K562 (cell line): ENCODE data around the gene ATP12A. TPM values are rescaled to one million over a fixed set of nuclear protein-coding genes. Genes with fewer than 3 reads are reported as not detected.

ENCODE experiments used
- ATAC-seq: fragments of 200-7000 bp; cut with Tn5 transposase; 3 replicates; pipeline ENCODE4 v1.9.1; 2020; ENCODE audit warnings: moderate library complexity
- BruUV-seq: library from RNA; stranded (reverse); fragments of 400-500 nt; replicated peaks from 2 replicates; lab custom pipeline; 2021; lab: Mats Ljungman, UMichigan
- CTCF ChIA-PET: fragments of 300-600 bp; formaldehyde crosslinking; extraction: SDS; loops from one replicate; lab custom pipeline; 2021; ENCODE audit warnings: low intra/inter-chr PET ratio; lab: Yijun Ruan, JAX
- POLR2A ChIA-PET: fragments of 300-600, 350-650 bp; sonication (Branson Sonifier 250); formaldehyde crosslinking; extraction: SDS; loops from one replicate; lab custom pipeline; 2021; ENCODE audit warnings: antibody characterized with exemption, inconsistent platforms; lab: Yijun Ruan, JAX
- DNase-seq, 4 experiments: peaks; one replicate each; pipeline versions ENCODE4 v3.0.0 to v3.0.0-alpha.2; 2011 to 2018; ENCODE audit warnings: low spot score in 3 of 4, mixed read lengths in 3 of 4; ENCODE audit errors: extremely low read depth in 1 of 4
- FAIRE-seq: peaks from 2 replicates; lab custom pipeline; 2011; peaks lifted over from hg19 to GRCh38; lab: Jason Lieb, UNC
- H2AFZ ChIP-seq: 2 replicates; pipeline ENCODE4 v1.6.0; 2011; ENCODE audit warnings: low read depth, low read length, control low read depth, inconsistent platforms
- H3K27ac ChIP-seq: fragments of 200-600 bp; 3 replicates; pipeline ENCODE4 v1.8.0; 2011; ENCODE audit warnings: low read depth, mild to moderate bottlenecking, control low read depth, inconsistent platforms, low read length, moderate library complexity, mixed read lengths; ENCODE audit errors: extremely low read depth
- H3K27me3 ChIP-seq, 2 experiments: fragments of 300-600 bp in 1 of 2; 2 replicates in 1 of 2; 3 replicates in 1 of 2; pipeline versions ENCODE4 v1.6.0 to v1.8.0; 2011; ENCODE audit warnings: inconsistent platforms in 2 of 2, low read length in 2 of 2, mild to moderate bottlenecking in 1 of 2, mixed read lengths in 1 of 2, moderate library complexity in 1 of 2; ENCODE audit not compliant: control insufficient read depth in 2 of 2, insufficient read depth in 2 of 2
- H3K36me3 ChIP-seq: fragments of 300-600 bp; 3 replicates; pipeline ENCODE4 v1.8.0; 2011; ENCODE audit warnings: mild to moderate bottlenecking, low read length, inconsistent platforms; ENCODE audit not compliant: control insufficient read depth, insufficient read depth
- H3K4me1 ChIP-seq, 2 experiments: fragments of 200-600 bp in 1 of 2; replicated peaks in 1 of 2; 2 replicates in 1 of 2; 3 replicates in 1 of 2; pipeline versions ENCODE4 v1.5.1 to v1.8.0; 2011; ENCODE audit warnings: inconsistent platforms in 2 of 2, low read length in 2 of 2, mild to moderate bottlenecking in 1 of 2, mixed read lengths in 1 of 2, moderate library complexity in 1 of 2; ENCODE audit not compliant: control insufficient read depth in 2 of 2, insufficient read depth in 2 of 2
- H3K4me2 ChIP-seq: 2 replicates; pipeline ENCODE4 v1.6.1; 2011; ENCODE audit warnings: low read length, control low read depth, inconsistent platforms, mixed read lengths; ENCODE audit not compliant: insufficient read depth
- H3K4me3 ChIP-seq: fragments of 200-600 bp; sonication (generic), shearing (Covaris generic); 2 replicates; pipeline ENCODE4 v1.5.1; 2016; ENCODE audit warnings: control low read depth, inconsistent platforms
- H3K79me2 ChIP-seq: fragments of 200-600 bp; 3 replicates; pipeline ENCODE4 v1.8.0; 2011; ENCODE audit warnings: low read length, inconsistent platforms; ENCODE audit not compliant: control insufficient read depth, insufficient read depth
- H3K9ac ChIP-seq, 2 experiments: 2 replicates each; pipeline versions ENCODE4 v1.6.0 to v1.6.1; 2011; ENCODE audit warnings: low read depth in 2 of 2, low read length in 2 of 2, control low read depth in 1 of 2, inconsistent platforms in 1 of 2, mild to moderate bottlenecking in 1 of 2, mixed read lengths in 1 of 2; ENCODE audit not compliant: insufficient read depth in 1 of 2
- H3K9me1 ChIP-seq: one replicate; pipeline ENCODE4 v1.6.0; 2011; ENCODE audit warnings: inconsistent platforms, mild to moderate bottlenecking, low read length, moderate library complexity; ENCODE audit not compliant: control insufficient read depth, insufficient read depth
- H3K9me3 ChIP-seq: replicated peaks from 2 replicates; pipeline ENCODE4 v1.5.1; 2011; ENCODE audit warnings: low read depth, low read length, inconsistent platforms; ENCODE audit not compliant: control insufficient read depth, insufficient read depth
- H4K20me1 ChIP-seq: replicated peaks from 2 replicates; pipeline ENCODE4 v1.6.1; 2011; ENCODE audit warnings: low read length, inconsistent platforms, mixed read lengths; ENCODE audit not compliant: control insufficient read depth, insufficient read depth
- ATF7 ChIP-seq: fragments of 450-650 bp; IDR thresholded peaks from 2 replicates; pipeline ENCODE4 v1.7.1; 2014; ENCODE audit warnings: mild to moderate bottlenecking, moderate library complexity
- DDX20 ChIP-seq: fragments of 450-650 bp; IDR thresholded peaks from 2 replicates; pipeline ENCODE4 v1.6.1; 2016; ENCODE audit warnings: missing genetic modification characterization, low read depth, mild to moderate bottlenecking, missing compliant biosample characterization, moderate library complexity
- GATAD2B ChIP-seq: fragments of 450-650 bp; IDR thresholded peaks from 2 replicates; pipeline ENCODE4 v1.6.1; 2017; ENCODE audit warnings: mild to moderate bottlenecking, borderline replicate concordance
- KDM5B ChIP-seq: fragments of 200-600 bp; sonication (generic); IDR thresholded peaks from 2 replicates; pipeline ENCODE4 v1.6.1; 2012; ENCODE audit warnings: low read depth, mild to moderate bottlenecking, moderate library complexity, low read length, control low read depth, inconsistent platforms; ENCODE audit not compliant: insufficient replicate concordance
- KLF13 ChIP-seq: fragments of 450-650 bp; IDR thresholded peaks from 2 replicates; pipeline ENCODE4 v1.6.1; 2016; ENCODE audit warnings: missing genetic modification characterization, low read depth, mild to moderate bottlenecking, missing compliant biosample characterization, moderate library complexity, borderline replicate concordance
- MCM7 ChIP-seq, 2 experiments: fragments of 450-650 bp; IDR thresholded peaks; 2 replicates each; pipeline ENCODE4 v1.6.1; 2016 to 2018
- MTA3 ChIP-seq: fragments of 450-650 bp; formaldehyde crosslinking; IDR thresholded peaks from 2 replicates; pipeline ENCODE4 v1.6.1; 2017; ENCODE audit warnings: mild to moderate bottlenecking, borderline replicate concordance
- MYC ChIP-seq, 2 experiments: fragments of 250-450 bp in 1 of 2; sonication (Bioruptor Pico) in 1 of 2; IDR thresholded peaks; 2 replicates each; pipeline versions ENCODE4 v1.5.1 to v1.6.1; 2012 to 2021; ENCODE audit warnings: low read depth in 2 of 2, borderline replicate concordance in 1 of 2, improper control_type of control experiment in 1 of 2, low read length in 1 of 2, mild to moderate bottlenecking in 1 of 2, moderate library complexity in 1 of 2
- POLR2H ChIP-seq: IDR thresholded peaks from 2 replicates; pipeline ENCODE4 v1.6.1; 2016; ENCODE audit warnings: missing genetic modification characterization, low read depth, mild to moderate bottlenecking, control low read depth, missing compliant biosample characterization, moderate library complexity
- RNF2 ChIP-seq: sonication (generic); IDR thresholded peaks from 2 replicates; pipeline ENCODE4 v1.6.1; 2016
- SOX6 ChIP-seq: fragments of 450-650 bp; IDR thresholded peaks from 2 replicates; pipeline ENCODE4 v1.6.1; 2014; ENCODE audit warnings: mild to moderate bottlenecking
- TFAM ChIP-seq: fragments of 250-450 bp; sonication (Bioruptor Pico); conservative IDR thresholded peaks from 2 replicates; pipeline ENCODE4 v1.5.0; 2021; ENCODE audit warnings: mild to moderate bottlenecking, moderate library complexity
- ZNF133 ChIP-seq: fragments of 250-450 bp; sonication (Bioruptor Pico); IDR thresholded peaks from 2 replicates; pipeline ENCODE4 v1.4.0; 2020; ENCODE audit warnings: mild to moderate bottlenecking
- ZNF146 ChIP-seq: IDR thresholded peaks from one replicate; pipeline ENCODE4 v1.6.1; 2018; ENCODE audit warnings: missing compliant biosample characterization; ENCODE audit not compliant: unreplicated experiment
- ZNF224 ChIP-seq: sonication (generic); formaldehyde crosslinking; IDR thresholded peaks from 2 replicates; pipeline ENCODE4 v1.8.0; 2022; ENCODE audit warnings: mild to moderate bottlenecking, missing genetic modification reagents
- ZNF384 ChIP-seq: IDR thresholded peaks from 2 replicates; pipeline ENCODE4 v1.6.1; 2012; ENCODE audit warnings: low read depth, low read length, improper control_type of control experiment
- ZSCAN32 ChIP-seq: fragments of 450-650 bp; formaldehyde crosslinking; IDR thresholded peaks from 2 replicates; pipeline ENCODE4 v1.4.0; 2020; ENCODE audit warnings: mild to moderate bottlenecking, moderate library complexity
- WGBS: fragments of 100-300 bp; shearing (Covaris generic); methylation state at CpG from one replicate; pipeline ENCODE4 v1.1.6; 2016; ENCODE audit warnings: low coverage, mixed read lengths; ENCODE audit not compliant: insufficient coverage; ENCODE audit errors: missing lambda C conversion rate; 5-methylcytosine and 5-hydroxymethylcytosine counted together
- in situ Hi-C: fragments of 300-500 bp; cut with MboI; formaldehyde crosslinking; loops from 4 replicates; pipeline ENCODE4 v1.15.0; 2018; ENCODE audit warnings: inconsistent platforms, mixed read lengths
- intact Hi-C: fragments of 100-400 bp; cut with micrococcal nuclease; formaldehyde crosslinking; loops from 2 replicates; pipeline ENCODE4 v1.14.2; 2022
- polyA plus RNA-seq, 8 experiments: library from polyadenylated mRNA; depleted of rRNA in 4 of 8; stranded (reverse) in 5 of 8; unstranded in 3 of 8; fragments of >200 nt; fragmentation: Nextera tagmentation in 2 of 8; fragmentation: Illumina TruSeq in 1 of 8; extraction: Ambion mirVana in 2 of 8; extraction: Trizol in 1 of 8; gene quantifications; 2 replicates each; pipeline versions ENCODE4 v1.2.1 to v1.2.3, GENCODE V29; 2011 to 2014; ENCODE audit warnings: inconsistent platforms in 1 of 8, missing spikeins in 1 of 8
- total RNA-seq, 7 experiments: library from RNA; depleted of rRNA in 6 of 7; stranded (reverse); fragments of >200 nt in 6 of 7; fragmentation: Illumina TruSeq in 2 of 7; extraction: Trizol in 2 of 7; gene quantifications; 2 replicates each; pipeline versions ENCODE4 v1.2.1 to v1.2.3, GENCODE V29; 2011 to 2021; ENCODE audit warnings: low replicate concordance in 1 of 7
- TF ChIP-seq, protein P1 (sequence below): IDR thresholded peaks from 2 replicates; pipeline ENCODE4 v1.6.1; 2016; ENCODE audit warnings: missing genetic modification characterization, missing compliant biosample characterization
- TF ChIP-seq, protein P2 (sequence below): fragments of 450-650 bp; formaldehyde crosslinking; IDR thresholded peaks from 2 replicates; pipeline ENCODE4 v1.4.0; 2022; ENCODE audit warnings: missing genetic modification characterization
- TF ChIP-seq, protein P3 (sequence below): fragments of 250-450 bp; sonication (Bioruptor Pico); IDR thresholded peaks from 2 replicates; pipeline ENCODE4 v1.5.0; 2020; ENCODE audit warnings: mild to moderate bottlenecking, borderline replicate concordance

Gene ATP12A
- total and polyA plus RNA-seq, 9 of the 15 experiments (the other 6 are each of a cell fraction or from before 2014, with no cell fraction given), result not detected

DNA sequence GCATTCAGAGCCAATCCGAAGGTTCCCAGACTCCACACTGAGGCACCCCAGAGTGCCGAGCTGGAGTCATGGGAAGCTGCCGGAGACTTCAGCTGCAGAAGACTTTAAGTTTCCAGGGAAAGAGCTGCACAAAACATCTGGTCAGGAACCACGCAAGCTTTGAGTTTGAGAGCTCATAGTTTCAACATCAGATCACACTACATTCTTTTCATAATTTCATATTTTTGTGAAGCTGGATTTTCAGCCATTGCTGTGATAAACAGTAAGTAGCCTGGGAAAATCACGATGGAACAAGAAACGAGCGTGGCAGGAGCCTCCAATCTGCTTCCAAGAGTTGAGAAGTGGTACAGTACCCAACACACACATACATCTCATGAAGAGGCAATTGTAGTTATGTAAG is 25.5 kb upstream of the ATP12A start:
- no peaks in the 10 kb centered on the region for H3K4me1 ChIP-seq
- no TSS peak for BruUV-seq
- no peak for ATAC-seq
- ChIA-PET CTCF (no interaction called here), POLR2A (interaction anchor here (0.5 to 0.8 kb wide), 2 partner anchors 16 to 148 kb away, joined by 3 read pairs; no protein-coding TSS in a partner anchor)
- H3K27ac ChIP-seq, result no peak overlapping the region
- FAIRE-seq, result no peak
- no peak overlapping the region for H3K4me3 ChIP-seq
- intact Hi-C loops, result no loop called here
- H4K20me1 ChIP-seq, result no peaks in the 10 kb centered on the region
- in situ Hi-C loops, result no loop called here
- H3K27me3 ChIP-seq, result peaks cover 2 to 9% of the 10 kb centered on the region in 2 experiments; a peak in 2 of 5 replicates
- H3K9me3 ChIP-seq, result no peaks in the 10 kb centered on the region
- no peak overlapping the region for H3K4me2 ChIP-seq
- WGBS, result 0% methylated on average over 6 of the region's 7 CpGs
- H3K9me1 ChIP-seq, result no peaks in the 10 kb centered on the region
- H3K9ac ChIP-seq, result no peak overlapping the region
- no peaks in the 10 kb centered on the region for H3K36me3 ChIP-seq
- no peak overlapping the region for H2AFZ ChIP-seq
- no peak for TF ChIP-seq KDM5B
- TF ChIP-seq ZNF133, result no peak
- no peak for TF ChIP-seq POLR2H
- TF ChIP-seq TFAM, result no peak
- TF ChIP-seq DDX20, result no peak
- TF ChIP-seq ZNF146, result no peak
- TF ChIP-seq, protein P1, sequence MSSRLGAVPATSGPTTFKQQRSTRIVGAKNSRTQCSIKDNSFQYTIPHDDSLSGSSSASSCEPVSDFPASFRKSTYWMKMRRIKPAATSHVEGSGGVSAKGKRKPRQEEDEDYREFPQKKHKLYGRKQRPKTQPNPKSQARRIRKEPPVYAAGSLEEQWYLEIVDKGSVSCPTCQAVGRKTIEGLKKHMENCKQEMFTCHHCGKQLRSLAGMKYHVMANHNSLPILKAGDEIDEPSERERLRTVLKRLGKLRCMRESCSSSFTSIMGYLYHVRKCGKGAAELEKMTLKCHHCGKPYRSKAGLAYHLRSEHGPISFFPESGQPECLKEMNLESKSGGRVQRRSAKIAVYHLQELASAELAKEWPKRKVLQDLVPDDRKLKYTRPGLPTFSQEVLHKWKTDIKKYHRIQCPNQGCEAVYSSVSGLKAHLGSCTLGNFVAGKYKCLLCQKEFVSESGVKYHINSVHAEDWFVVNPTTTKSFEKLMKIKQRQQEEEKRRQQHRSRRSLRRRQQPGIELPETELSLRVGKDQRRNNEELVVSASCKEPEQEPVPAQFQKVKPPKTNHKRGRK (tag), result no peak
- TF ChIP-seq SOX6, result no peak
- no peak for TF ChIP-seq MYC (IDR thresholded peaks at IDR 0.05; ENCODE audit: low read depth, low read length)
- no peak for TF ChIP-seq MYC (CRISPR knock-in tag; IDR thresholded peaks at IDR 0.05; ENCODE audit: borderline replicate concordance, low read depth)
- TF ChIP-seq GATAD2B, result no peak
- no peak for TF ChIP-seq ZSCAN32 (CRISPR knock-in tag)
- no peak for TF ChIP-seq MTA3
- TF ChIP-seq MCM7 (IDR thresholded peaks at IDR 0.05), result no peak
- TF ChIP-seq RNF2, result no peak
- TF ChIP-seq, protein P2, sequence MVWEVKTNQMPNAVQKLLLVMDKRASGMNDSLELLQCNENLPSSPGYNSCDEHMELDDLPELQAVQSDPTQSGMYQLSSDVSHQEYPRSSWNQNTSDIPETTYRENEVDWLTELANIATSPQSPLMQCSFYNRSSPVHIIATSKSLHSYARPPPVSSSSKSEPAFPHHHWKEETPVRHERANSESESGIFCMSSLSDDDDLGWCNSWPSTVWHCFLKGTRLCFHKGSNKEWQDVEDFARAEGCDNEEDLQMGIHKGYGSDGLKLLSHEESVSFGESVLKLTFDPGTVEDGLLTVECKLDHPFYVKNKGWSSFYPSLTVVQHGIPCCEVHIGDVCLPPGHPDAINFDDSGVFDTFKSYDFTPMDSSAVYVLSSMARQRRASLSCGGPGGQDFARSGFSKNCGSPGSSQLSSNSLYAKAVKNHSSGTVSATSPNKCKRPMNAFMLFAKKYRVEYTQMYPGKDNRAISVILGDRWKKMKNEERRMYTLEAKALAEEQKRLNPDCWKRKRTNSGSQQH, result no peak
- no peak for TF ChIP-seq ATF7
- no peak for TF ChIP-seq ZNF384
- TF ChIP-seq ZNF224, result no peak
- TF ChIP-seq, protein P3, sequence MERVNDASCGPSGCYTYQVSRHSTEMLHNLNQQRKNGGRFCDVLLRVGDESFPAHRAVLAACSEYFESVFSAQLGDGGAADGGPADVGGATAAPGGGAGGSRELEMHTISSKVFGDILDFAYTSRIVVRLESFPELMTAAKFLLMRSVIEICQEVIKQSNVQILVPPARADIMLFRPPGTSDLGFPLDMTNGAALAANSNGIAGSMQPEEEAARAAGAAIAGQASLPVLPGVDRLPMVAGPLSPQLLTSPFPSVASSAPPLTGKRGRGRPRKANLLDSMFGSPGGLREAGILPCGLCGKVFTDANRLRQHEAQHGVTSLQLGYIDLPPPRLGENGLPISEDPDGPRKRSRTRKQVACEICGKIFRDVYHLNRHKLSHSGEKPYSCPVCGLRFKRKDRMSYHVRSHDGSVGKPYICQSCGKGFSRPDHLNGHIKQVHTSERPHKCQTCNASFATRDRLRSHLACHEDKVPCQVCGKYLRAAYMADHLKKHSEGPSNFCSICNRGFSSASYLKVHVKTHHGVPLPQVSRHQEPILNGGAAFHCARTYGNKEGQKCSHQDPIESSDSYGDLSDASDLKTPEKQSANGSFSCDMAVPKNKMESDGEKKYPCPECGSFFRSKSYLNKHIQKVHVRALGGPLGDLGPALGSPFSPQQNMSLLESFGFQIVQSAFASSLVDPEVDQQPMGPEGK, result no peak
- no peak for TF ChIP-seq KLF13 (tag)
- no peaks in the 10 kb centered on the region for H3K79me2 ChIP-seq
- no peak for DNase-seq
